Measurements from ENCODE around the gene ZNF732. TPM values are rescaled to one million over a fixed set of nuclear protein-coding genes. Genes with fewer than 3 reads are reported as not detected.
"Not testable (repeated sequence)": the region's sequence is repeated elsewhere in the genome, so short reads cannot be mapped to it uniquely, and the experiment has no call there.

The ZNF732 gene
- total RNA-seq, 2 donors from 2014 or later = not detected

DNA sequence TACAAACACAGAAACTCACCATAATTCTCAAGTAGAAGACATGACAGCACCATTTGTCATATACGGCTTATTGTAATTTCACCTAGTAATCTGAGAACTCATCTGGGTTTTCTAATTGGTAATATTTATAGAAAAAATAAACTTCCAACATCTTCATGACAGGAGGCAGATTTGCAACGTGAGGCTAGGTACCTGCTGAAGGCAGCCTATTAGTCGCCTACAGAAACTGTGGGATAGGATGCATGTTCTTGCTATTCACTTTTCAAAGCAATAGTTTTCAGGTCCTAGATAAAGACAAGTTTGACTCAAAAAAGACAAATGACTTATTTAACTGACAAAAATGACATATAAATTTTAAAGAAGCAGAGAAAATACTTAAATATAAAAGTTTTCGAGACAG, 2.9 kb downstream of the ZNF732 start:
- Mint-ChIP-seq H3K4me3 (no peak overlapping the region), H3K9me3 (peaks cover 12% of the 10 kb centered on the region), H3K4me1 (ENCODE audit: low read depth in 2 of 2) (peaks cover 4 to 12% of the 10 kb centered on the region in 2 donors), H3K36me3 (peaks cover 19% of the 10 kb centered on the region), H3K27ac (no peak overlapping the region), H3K27me3 (peaks cover 8 to 14% of the 10 kb centered on the region in 2 donors)
- ATAC-seq (no peak), DNase-seq (ENCODE audit: low spot score) (no peak)

GRCh38 chr4:294732-295131, 10.5 kb downstream of the ZNF732 start:
- peaks cover 3% of the 10 kb centered on the region for H3K9me3 Mint-ChIP-seq
- no peaks in the 10 kb centered on the region for H3K27me3 Mint-ChIP-seq
- no peak overlapping the region for H3K27ac Mint-ChIP-seq
- no peak for ATAC-seq
- peaks cover 4% of the 10 kb centered on the region for H3K36me3 Mint-ChIP-seq
- no peak for DNase-seq (ENCODE audit: low spot score)
- no peaks in the 10 kb centered on the region for H3K4me1 Mint-ChIP-seq (ENCODE audit: low read depth in 2 of 2)
- no peak overlapping the region for H3K4me3 Mint-ChIP-seq

DNA sequence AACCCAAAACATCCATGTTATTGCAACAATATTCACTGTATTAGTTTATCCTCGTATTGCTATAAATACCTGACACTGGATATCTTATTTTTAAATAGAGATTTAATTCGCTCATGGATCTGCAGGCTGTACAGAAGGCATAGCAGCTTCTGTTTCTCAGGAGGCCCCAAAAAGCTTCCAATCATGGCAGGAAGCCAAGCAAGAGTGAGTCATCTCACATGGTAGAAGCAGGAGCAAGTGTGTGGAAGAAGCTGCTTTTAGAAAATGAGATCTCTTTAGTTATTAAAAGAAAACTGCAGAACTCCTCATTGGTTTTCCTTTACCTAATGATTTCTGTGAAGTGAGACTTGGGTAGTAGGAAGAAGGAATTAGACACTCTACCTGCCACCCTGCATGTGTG, 16.4 kb downstream of the ZNF732 start:
- no peak overlapping the region for H3K27ac Mint-ChIP-seq
- DNase-seq (ENCODE audit: low spot score) (no peak), ATAC-seq (no peak)
- H3K9me3 Mint-ChIP-seq = peaks cover 5% of the 10 kb centered on the region
- H3K27me3 Mint-ChIP-seq = no peaks in the 10 kb centered on the region
- H3K36me3 Mint-ChIP-seq = peaks cover 8% of the 10 kb centered on the region
- no peaks in the 10 kb centered on the region for H3K4me1 Mint-ChIP-seq (ENCODE audit: low read depth in 2 of 2)
- H3K4me3 Mint-ChIP-seq = no peak overlapping the region

GRCh38 chr4:273309-274017, 31.8 kb downstream of the ZNF732 start:
- H3K36me3 Mint-ChIP-seq = peaks cover 64% of the 10 kb centered on the region
- ATAC-seq = no peak
- peaks cover 29% of the 10 kb centered on the region for H3K9me3 Mint-ChIP-seq
- H3K4me3 Mint-ChIP-seq = no peak overlapping the region
- no peak overlapping the region for H3K27ac Mint-ChIP-seq
- H3K27me3 Mint-ChIP-seq = no peaks in the 10 kb centered on the region
- DNase-seq (ENCODE audit: low spot score) = no peak
- no peaks in the 10 kb centered on the region for H3K4me1 Mint-ChIP-seq (ENCODE audit: low read depth in 2 of 2)

GRCh38 chr4:271492-272103, 33.7 kb downstream of the ZNF732 start:
- Mint-ChIP-seq H3K4me3 (no peak overlapping the region), H3K36me3 (peaks cover 55% of the 10 kb centered on the region), H3K27me3 (no peaks in the 10 kb centered on the region), H3K27ac (no peak overlapping the region), H3K9me3 (peaks cover 24% of the 10 kb centered on the region), H3K4me1 (ENCODE audit: low read depth in 2 of 2) (no peaks in the 10 kb centered on the region)
- DNase-seq (ENCODE audit: low spot score) = no peak
- no peak for ATAC-seq

DNA sequence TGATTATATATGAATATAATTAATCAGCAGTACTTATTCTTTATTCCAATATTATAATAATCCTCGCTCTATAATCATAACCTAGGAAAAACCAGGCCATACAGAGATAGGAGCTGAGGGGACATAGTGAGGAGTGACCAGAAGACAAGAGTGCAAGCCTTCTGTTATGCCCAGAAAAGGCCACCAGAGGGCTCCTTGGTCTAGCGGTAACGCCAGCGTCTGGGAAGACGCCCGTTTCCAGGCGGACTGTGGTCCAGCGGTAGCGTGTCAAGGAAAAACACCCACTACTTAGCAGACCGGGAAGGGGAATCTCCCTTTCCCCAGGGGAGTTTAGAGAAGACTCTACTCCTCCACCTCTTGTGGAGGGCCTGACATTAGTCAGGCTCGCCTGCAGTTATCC, 46.0 kb downstream of the ZNF732 start:
- Mint-ChIP-seq H3K36me3 (peaks cover 62% of the 10 kb centered on the region), H3K9me3 (peaks cover 40% of the 10 kb centered on the region)
- not testable (repeated sequence) for H3K4me1 Mint-ChIP-seq (ENCODE audit: low read depth in 2 of 2); H3K27me3 Mint-ChIP-seq; H3K27ac Mint-ChIP-seq; DNase-seq (ENCODE audit: low spot score); ATAC-seq; H3K4me3 Mint-ChIP-seq

- Mint-ChIP-seq H3K4me1 (ENCODE audit: low read depth in 2 of 2) (no peaks in the 10 kb centered on the region), H3K9me3 (peaks cover 36% of the 10 kb centered on the region), H3K36me3 (peaks cover 61% of the 10 kb centered on the region), H3K27me3 (no peaks in the 10 kb centered on the region), H3K4me3 (no peak overlapping the region), H3K27ac (no peak overlapping the region)
- DNase-seq (ENCODE audit: low spot score) (no peak), ATAC-seq (no peak)
These were observed 48.8 kb downstream of the ZNF732 start for GRCh38 chr4:256492-256891.

- H3K27me3 Mint-ChIP-seq = no peaks in the 10 kb centered on the region
- H3K4me1 Mint-ChIP-seq (ENCODE audit: low read depth in 2 of 2) = no peaks in the 10 kb centered on the region
- DNase-seq (ENCODE audit: low spot score) = no peak
- peaks cover 24% of the 10 kb centered on the region for H3K9me3 Mint-ChIP-seq
- ATAC-seq = no peak
- peaks cover 53% of the 10 kb centered on the region for H3K36me3 Mint-ChIP-seq
- H3K4me3 Mint-ChIP-seq = no peak overlapping the region
- H3K27ac Mint-ChIP-seq = no peak overlapping the region
These were observed 51.1 kb downstream of the ZNF732 start for GRCh38 chr4:253936-254756.

- H3K9me3 Mint-ChIP-seq = peaks cover 24% of the 10 kb centered on the region
- no peak overlapping the region for H3K4me3 Mint-ChIP-seq
- H3K27me3 Mint-ChIP-seq = no peaks in the 10 kb centered on the region
- no peak overlapping the region for H3K27ac Mint-ChIP-seq
- H3K36me3 Mint-ChIP-seq = peaks cover 61% of the 10 kb centered on the region
- no peak for ATAC-seq
- DNase-seq (ENCODE audit: low spot score) = no peak
- no peaks in the 10 kb centered on the region for H3K4me1 Mint-ChIP-seq (ENCODE audit: low read depth in 2 of 2)
These were observed 53.1 kb downstream of the ZNF732 start for GRCh38 chr4:252065-252601.

DNA sequence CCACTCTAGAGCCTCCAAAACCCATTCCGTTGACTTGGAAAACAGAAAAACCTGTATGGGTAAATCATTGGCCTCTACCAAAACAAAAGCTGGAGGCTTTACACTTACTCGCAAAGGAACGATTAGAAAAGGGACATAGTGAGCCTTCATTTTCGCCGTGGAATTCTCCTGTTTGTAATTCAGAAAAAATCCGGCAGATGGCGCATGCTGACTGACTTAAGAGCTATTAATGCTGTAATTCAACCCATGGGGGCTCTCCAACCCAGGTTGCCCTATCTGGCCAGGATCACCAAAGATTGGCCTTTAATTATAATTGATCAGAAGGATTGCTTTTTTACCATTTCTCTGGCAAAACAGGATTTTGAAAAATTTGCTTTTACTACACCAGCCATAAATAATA, 60.8 kb downstream of the ZNF732 start:
- Mint-ChIP-seq H3K27ac (no peak overlapping the region), H3K4me3 (no peak overlapping the region), H3K36me3 (peaks cover 26% of the 10 kb centered on the region), H3K4me1 (ENCODE audit: low read depth in 2 of 2) (peaks cover 13 to 14% of the 10 kb centered on the region in 2 donors), H3K27me3 (no peaks in the 10 kb centered on the region), H3K9me3 (peaks cover 3% of the 10 kb centered on the region)
- ATAC-seq (no peak), DNase-seq (ENCODE audit: low spot score) (no peak)

DNA sequence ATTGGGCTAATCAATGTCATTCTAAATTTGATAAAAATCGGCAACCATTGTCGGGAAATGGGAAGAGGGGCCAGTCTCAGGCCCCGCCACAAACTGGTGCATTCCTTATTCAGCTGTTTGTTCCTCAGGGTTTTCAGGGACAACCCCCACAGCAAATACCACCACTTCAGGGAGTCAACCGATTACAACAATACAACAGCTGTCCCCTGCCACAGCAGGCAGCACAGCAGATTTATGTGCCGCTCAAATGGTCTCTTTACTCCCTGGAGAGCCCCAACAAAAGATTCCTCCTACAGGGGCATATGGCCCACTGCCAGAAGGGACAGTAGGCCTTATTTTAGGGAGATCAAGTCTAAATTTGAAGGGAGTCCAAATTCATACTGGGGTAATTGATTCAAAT, 61.8 kb downstream of the ZNF732 start:
- Mint-ChIP-seq H3K4me3 (no peak overlapping the region), H3K27me3 (no peaks in the 10 kb centered on the region), H3K4me1 (ENCODE audit: low read depth in 2 of 2) (peaks cover 16% of the 10 kb centered on the region in 2 donors), H3K9me3 (peaks cover 6% of the 10 kb centered on the region), H3K36me3 (peaks cover 23% of the 10 kb centered on the region), H3K27ac (no peak overlapping the region)
- DNase-seq (ENCODE audit: low spot score) = no peak
- ATAC-seq = no peak

- DNase-seq (ENCODE audit: low spot score) (peak; percentile 77), ATAC-seq (peak; percentile 86 to 92)
- Mint-ChIP-seq H3K4me1 (ENCODE audit: low read depth in 2 of 2) (peaks cover 17% of the 10 kb centered on the region in 2 donors), H3K9me3 (peaks cover 6% of the 10 kb centered on the region), H3K4me3 (peak overlapping the region; percentile 85), H3K36me3 (peaks cover 22% of the 10 kb centered on the region), H3K27ac (peak overlapping the region; percentile 74 to 84), H3K27me3 (no peaks in the 10 kb centered on the region)
These were observed 63.0 kb downstream of the ZNF732 start for GRCh38 chr4:242121-242848.

GRCh38 chr4:241411-241810, 63.9 kb downstream of the ZNF732 start:
- not testable (repeated sequence) for H3K9me3 Mint-ChIP-seq; ATAC-seq; DNase-seq (ENCODE audit: low spot score); H3K27me3 Mint-ChIP-seq
- Mint-ChIP-seq H3K4me1 (ENCODE audit: low read depth in 2 of 2) (peaks cover 18 to 19% of the 10 kb centered on the region in 2 donors), H3K27ac (peak overlapping the region; percentile 74 to 84), H3K4me3 (peak overlapping the region; percentile 85), H3K36me3 (peaks cover 15% of the 10 kb centered on the region)
